Suprapubic skin (tissue), 4 donors: ENCODE data around the gene FLYWCH1. TPM values are rescaled to one million over a fixed set of nuclear protein-coding genes. Genes with fewer than 3 reads are reported as not detected.

Experiments
- DNase-seq, 2 donors: peaks; one replicate each; pipeline ENCODE4 v3.0.0-alpha.2; 2019; ENCODE audit warnings: low spot score in 2 of 2
- H3K27ac ChIP-seq: fragments of 200-600 bp; sonication (generic); one replicate; pipeline ENCODE4 v1.5.1; 2019
- H3K27me3 ChIP-seq: fragments of 200-600 bp; sonication (generic); one replicate; pipeline ENCODE4 v1.5.1; 2019
- H3K36me3 ChIP-seq: fragments of 200-600 bp; sonication (generic); one replicate; pipeline ENCODE4 v1.5.1; 2019
- H3K4me1 ChIP-seq: fragments of 200-600 bp; sonication (generic); one replicate; pipeline ENCODE4 v1.5.1; 2019
- H3K4me3 ChIP-seq: fragments of 200-600 bp; sonication (generic); one replicate; pipeline ENCODE4 v1.5.1; 2019; ENCODE audit warnings: mild to moderate bottlenecking
- H3K9me3 ChIP-seq: fragments of 200-600 bp; sonication (generic); one replicate; pipeline ENCODE4 v1.5.1; 2019
- EP300 ChIP-seq: sonication (generic); formaldehyde crosslinking; IDR thresholded peaks from one replicate; pipeline ENCODE4 v1.6.1; 2017; ENCODE audit warnings: antibody characterized with exemption
- POLR2A ChIP-seq, 2 donors: fragments of 450-650 bp; IDR thresholded peaks; one replicate each; pipeline ENCODE4 v1.6.1; 2017; ENCODE audit warnings: antibody characterized with exemption in 2 of 2, mild to moderate bottlenecking in 2 of 2, moderate library complexity in 2 of 2
- POLR2AphosphoS5 ChIP-seq, 3 donors: sonication (generic); formaldehyde crosslinking; IDR thresholded peaks; one replicate each; pipeline ENCODE4 v1.6.1; 2017; ENCODE audit warnings: antibody characterized with exemption in 3 of 3
- WGBS: methylation state at CpG from one replicate; pipeline ENCODE4 v1.1.5; 2018; 5-methylcytosine and 5-hydroxymethylcytosine counted together
- total RNA-seq, 4 donors: library from RNA; depleted of rRNA; stranded (reverse); fragments of >200 nt; gene quantifications; one replicate each; pipeline ENCODE4 v1.1.0, GENCODE V29; 2016
- TF ChIP-seq, protein P1 (sequence below), 2 donors: fragments of 200-600 bp in 1 of 2; fragments of 450-650 bp in 1 of 2; sonication (generic) in 1 of 2; IDR thresholded peaks; one replicate each; pipeline ENCODE4 v1.5.1; 2016 to 2019; ENCODE audit warnings: antibody characterized with exemption in 2 of 2, mild to moderate bottlenecking in 1 of 2, moderate library complexity in 1 of 2

Gene FLYWCH1
- total RNA-seq, 4 donors from 2014 or later, result 32.7 to 81.8 (median 52.1) TPM

DNA sequence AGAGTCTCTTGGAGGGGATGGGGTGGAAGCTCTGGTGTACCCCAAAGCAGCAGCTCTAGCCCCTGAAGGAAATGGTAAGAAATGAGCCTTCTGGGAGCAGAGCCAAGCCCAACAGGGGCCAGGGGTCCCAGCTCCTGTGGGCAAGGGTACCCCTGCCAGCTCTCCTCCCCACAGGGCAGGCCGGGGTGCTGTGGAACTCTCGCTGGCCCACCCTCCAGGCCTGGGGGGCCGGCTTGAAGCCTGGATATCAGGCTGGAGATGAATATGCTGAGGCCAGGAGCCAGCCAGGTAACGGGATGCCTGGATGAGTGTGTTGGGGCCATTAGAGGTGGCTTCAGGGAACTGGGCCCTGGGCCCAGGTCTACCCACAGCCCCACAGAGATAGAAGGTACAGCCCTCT is 88.8 kb downstream of the FLYWCH1 start:
- DNase-seq, result no peak
- TF ChIP-seq EP300 (no peak), POLR2A (IDR thresholded peaks at IDR 0.05) (no peak), POLR2AphosphoS5 (IDR thresholded peaks at IDR 0.05) (no peak)
- TF ChIP-seq, protein P1, sequence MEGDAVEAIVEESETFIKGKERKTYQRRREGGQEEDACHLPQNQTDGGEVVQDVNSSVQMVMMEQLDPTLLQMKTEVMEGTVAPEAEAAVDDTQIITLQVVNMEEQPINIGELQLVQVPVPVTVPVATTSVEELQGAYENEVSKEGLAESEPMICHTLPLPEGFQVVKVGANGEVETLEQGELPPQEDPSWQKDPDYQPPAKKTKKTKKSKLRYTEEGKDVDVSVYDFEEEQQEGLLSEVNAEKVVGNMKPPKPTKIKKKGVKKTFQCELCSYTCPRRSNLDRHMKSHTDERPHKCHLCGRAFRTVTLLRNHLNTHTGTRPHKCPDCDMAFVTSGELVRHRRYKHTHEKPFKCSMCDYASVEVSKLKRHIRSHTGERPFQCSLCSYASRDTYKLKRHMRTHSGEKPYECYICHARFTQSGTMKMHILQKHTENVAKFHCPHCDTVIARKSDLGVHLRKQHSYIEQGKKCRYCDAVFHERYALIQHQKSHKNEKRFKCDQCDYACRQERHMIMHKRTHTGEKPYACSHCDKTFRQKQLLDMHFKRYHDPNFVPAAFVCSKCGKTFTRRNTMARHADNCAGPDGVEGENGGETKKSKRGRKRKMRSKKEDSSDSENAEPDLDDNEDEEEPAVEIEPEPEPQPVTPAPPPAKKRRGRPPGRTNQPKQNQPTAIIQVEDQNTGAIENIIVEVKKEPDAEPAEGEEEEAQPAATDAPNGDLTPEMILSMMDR (IDR thresholded peaks at IDR 0.05), result no peak
- H3K9me3 ChIP-seq, result no peaks in the 10 kb centered on the region
- H3K27ac ChIP-seq, result no peak overlapping the region
- peaks cover 14% of the 10 kb centered on the region for H3K27me3 ChIP-seq
- peaks cover 14% of the 10 kb centered on the region for H3K4me1 ChIP-seq
- 94% methylated on average over 4 of the region's 4 CpGs for WGBS
- no peaks in the 10 kb centered on the region for H3K36me3 ChIP-seq
- H3K4me3 ChIP-seq, result no peak overlapping the region

Other genes with a start within 250 kb of the FLYWCH1 start
- gene KCTD5, start 229.4 kb upstream of the FLYWCH1 start, total RNA-seq, result 10 to 100 TPM; 46.3 to 84.4 (median 53.0) TPM
- gene PRSS27, start 191.7 kb upstream of the FLYWCH1 start, total RNA-seq, result 1 to 10 TPM; 1.6 to 9.5 (median 5.6) TPM
- gene SRRM2, start 159.3 kb upstream of the FLYWCH1 start, total RNA-seq, result 1,000 to 10,000 TPM in 1 of 4 donors, 100 to 1,000 TPM in 3; 484 to 1,595 (median 654) TPM
- 100 to 1,000 TPM; 174 to 249 (median 213) TPM for gene ELOB, start 134.7 kb upstream of the FLYWCH1 start, total RNA-seq
- not detected for gene PRSS33, start 124.4 kb upstream of the FLYWCH1 start, total RNA-seq
- not detected for gene PRSS41, start 113.5 kb upstream of the FLYWCH1 start, total RNA-seq
- gene PRSS21, start 94.7 kb upstream of the FLYWCH1 start, total RNA-seq, result 1 to 10 TPM in 2 of 4 donors, under 1 TPM in 1, not detected in 1; 0.87 to 7.6 (median 1.3) TPM
- 10 to 100 TPM; 17.7 to 80.5 (median 23.4) TPM for gene ZG16B, start 81.6 kb upstream of the FLYWCH1 start, total RNA-seq
- 1 to 10 TPM; 1.7 to 8.7 (median 6.7) TPM for gene PRSS22, start 53.8 kb upstream of the FLYWCH1 start, total RNA-seq
- gene FLYWCH2, start 28.7 kb upstream of the FLYWCH1 start, total RNA-seq, result 10 to 100 TPM; 31.5 to 42.1 (median 34.7) TPM
- gene KREMEN2, start 52.3 kb downstream of the FLYWCH1 start, total RNA-seq, result 1 to 10 TPM; 1.0 to 4.2 (median 3.9) TPM
- 10 to 100 TPM in 3 of 4 donors, 1 to 10 TPM in 1; 4.7 to 19.2 (median 14.1) TPM for gene PAQR4, start 57.4 kb downstream of the FLYWCH1 start, total RNA-seq
- gene PKMYT1, start 68.5 kb downstream of the FLYWCH1 start, total RNA-seq, result 1 to 10 TPM; 1.9 to 6.4 (median 4.7) TPM
- not detected for gene CLDN9, start 101.0 kb downstream of the FLYWCH1 start, total RNA-seq
- gene CLDN6, start 106.3 kb downstream of the FLYWCH1 start, total RNA-seq, result not detected
- 10 to 100 TPM in 3 of 4 donors, 1 to 10 TPM in 1; 2.3 to 59.6 (median 30.5) TPM for gene TNFRSF12A, start 108.4 kb downstream of the FLYWCH1 start, total RNA-seq
- gene HCFC1R1, start 112.0 kb downstream of the FLYWCH1 start, total RNA-seq, result 10 to 100 TPM; 32.6 to 65.4 (median 51.5) TPM
- gene THOC6, start 112.1 kb downstream of the FLYWCH1 start, total RNA-seq, result 10 to 100 TPM; 15.8 to 27.0 (median 24.9) TPM
- 10 to 100 TPM; 58.4 to 77.6 (median 69.3) TPM for gene BICDL2, start 125.0 kb downstream of the FLYWCH1 start, total RNA-seq
- gene MMP25, start 134.6 kb downstream of the FLYWCH1 start, total RNA-seq, result under 1 TPM in 3 of 4 donors, not detected in 1; 0.51 to 0.87 (median 0.83) TPM
- gene IL32, start 153.7 kb downstream of the FLYWCH1 start, total RNA-seq, result 10 to 100 TPM in 1 of 4 donors, 1 to 10 TPM in 3; 2.6 to 11.9 (median 6.1) TPM
- gene ZSCAN10, start 187.4 kb downstream of the FLYWCH1 start, total RNA-seq, result not detected
- 10 to 100 TPM; 18.3 to 22.5 (median 20.9) TPM for gene ZNF205, start 200.7 kb downstream of the FLYWCH1 start, total RNA-seq
- gene ZNF213, start 223.1 kb downstream of the FLYWCH1 start, total RNA-seq, result 10 to 100 TPM; 14.0 to 18.0 (median 16.4) TPM